HG03196 (cell line): Measurements from ENCODE around the gene CD6.

Experiments
- ATAC-seq: cut with Tn5 transposase; IDR thresholded peaks from one replicate; pipeline ENCODE4 v1.9.1; 2021; ENCODE audit not compliant: unreplicated experiment

CD6 gene

GRCh38 chr11:61007956-61008896 is 36.7 kb downstream of the CD6 start:
- no peak for ATAC-seq

GRCh38 chr11:61008971-61009370 is 37.5 kb downstream of the CD6 start:
- ATAC-seq: no peak

DNA sequence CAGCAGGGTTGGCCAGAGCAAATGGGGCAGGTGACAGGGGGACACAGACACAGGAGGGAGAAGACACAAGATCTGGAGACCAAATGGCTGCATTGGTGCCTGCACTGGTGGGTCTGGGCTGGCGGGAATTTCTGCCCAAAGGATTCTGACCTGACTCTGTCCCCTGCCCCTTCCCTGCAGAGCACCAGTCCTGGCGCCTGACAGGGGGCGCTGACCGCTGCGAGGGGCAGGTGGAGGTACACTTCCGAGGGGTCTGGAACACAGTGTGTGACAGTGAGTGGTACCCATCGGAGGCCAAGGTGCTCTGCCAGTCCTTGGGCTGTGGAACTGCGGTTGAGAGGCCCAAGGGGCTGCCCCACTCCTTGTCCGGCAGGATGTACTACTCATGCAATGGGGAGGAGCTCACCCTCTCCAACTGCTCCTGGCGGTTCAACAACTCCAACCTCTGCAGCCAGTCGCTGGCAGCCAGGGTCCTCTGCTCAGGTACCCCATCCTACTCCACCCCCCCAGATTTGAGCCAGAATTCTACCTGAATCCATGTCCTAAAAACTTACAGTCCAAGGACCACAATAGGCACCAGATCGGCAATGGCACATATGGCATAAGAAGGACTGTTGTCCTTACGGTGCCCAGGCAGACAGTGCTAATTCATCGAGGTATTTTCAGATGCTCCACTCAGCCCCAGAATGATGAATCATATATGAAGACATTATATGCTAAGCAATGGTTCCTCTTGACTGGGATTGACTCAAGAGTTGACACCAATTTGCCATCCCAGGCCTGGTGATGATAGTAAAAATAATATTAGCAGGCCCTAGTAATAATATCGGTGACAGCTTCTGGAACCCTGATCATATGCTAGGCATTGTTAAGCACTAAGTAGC is 38.2 kb downstream of the CD6 start:
- no peak for ATAC-seq

GRCh38 chr11:61010466-61011228 is 39.2 kb downstream of the CD6 start:
- no peak for ATAC-seq

DNA sequence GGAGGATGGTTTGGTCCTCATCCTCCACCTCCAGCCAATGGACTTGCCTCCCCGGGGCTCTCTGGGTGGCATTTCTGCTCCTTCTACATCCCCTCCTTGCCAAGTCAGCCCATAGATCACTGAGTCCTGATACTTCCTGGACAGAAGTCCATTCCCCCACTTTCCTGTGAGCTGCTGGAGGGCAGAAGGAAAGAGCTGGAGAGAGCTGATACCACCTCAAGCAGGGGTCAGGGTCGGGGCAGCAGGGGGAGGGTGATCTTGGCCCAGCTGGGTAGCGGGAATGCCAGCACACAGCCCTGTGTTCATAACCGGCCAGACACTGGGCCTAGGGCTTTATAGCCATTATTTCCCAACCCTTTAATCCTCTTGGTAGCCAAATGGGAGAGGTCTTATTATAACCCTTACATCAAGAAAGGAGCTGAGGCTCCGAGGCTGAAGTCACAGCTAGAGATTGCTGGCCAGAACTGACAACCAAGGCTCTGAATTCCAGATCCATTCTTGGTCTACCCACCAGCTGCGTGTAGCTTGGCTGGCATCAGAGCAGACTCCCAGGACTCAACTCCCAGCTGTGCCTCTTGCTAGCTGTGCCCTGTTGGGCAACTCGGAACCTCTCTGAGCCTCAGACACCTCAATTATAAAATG is 39.9 kb downstream of the CD6 start:
- ATAC-seq: no peak

DNA sequence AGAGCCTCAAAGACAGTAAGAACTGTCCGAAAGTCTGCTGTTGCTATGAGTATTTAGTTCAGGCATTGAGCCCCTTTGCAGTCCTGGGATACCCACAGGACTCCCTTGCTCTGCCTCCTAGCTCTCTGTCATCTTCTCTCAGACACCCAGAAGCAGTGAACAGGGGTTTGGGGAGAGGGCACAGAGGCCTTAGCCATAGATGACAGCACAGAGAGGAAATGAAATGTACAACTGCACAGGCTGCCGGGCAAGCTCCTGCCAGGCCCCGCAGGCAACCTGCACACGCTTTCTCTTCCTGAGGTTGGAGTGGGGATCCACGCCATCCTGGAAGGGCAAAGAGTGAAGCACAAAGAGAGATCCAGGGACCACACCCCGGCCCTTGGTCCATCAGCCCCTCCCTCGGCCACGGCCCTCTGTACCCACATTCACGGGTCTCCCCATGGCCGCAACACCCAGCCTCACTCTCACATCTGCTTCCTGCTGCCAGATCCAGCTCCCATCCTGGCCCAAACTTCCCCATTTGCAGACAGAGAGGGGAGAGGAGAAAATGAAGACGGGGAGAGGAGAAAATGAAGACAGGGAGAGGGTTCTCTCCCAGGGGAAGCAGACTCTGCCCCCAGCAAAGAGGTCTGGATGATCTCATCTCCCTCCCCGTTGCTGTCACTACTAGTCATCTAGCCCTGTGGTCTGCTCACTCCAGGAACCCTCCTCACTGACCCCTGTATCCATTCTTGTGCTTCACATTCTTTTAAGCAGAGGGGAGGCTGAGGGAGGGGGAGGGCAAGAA is 40.7 kb downstream of the CD6 start:
- no peak for ATAC-seq

GRCh38 chr11:61012737-61013215 is 41.3 kb downstream of the CD6 start:
- no peak for ATAC-seq

GRCh38 chr11:61018059-61018458 is 46.6 kb downstream of the CD6 start:
- ATAC-seq: no peak

DNA sequence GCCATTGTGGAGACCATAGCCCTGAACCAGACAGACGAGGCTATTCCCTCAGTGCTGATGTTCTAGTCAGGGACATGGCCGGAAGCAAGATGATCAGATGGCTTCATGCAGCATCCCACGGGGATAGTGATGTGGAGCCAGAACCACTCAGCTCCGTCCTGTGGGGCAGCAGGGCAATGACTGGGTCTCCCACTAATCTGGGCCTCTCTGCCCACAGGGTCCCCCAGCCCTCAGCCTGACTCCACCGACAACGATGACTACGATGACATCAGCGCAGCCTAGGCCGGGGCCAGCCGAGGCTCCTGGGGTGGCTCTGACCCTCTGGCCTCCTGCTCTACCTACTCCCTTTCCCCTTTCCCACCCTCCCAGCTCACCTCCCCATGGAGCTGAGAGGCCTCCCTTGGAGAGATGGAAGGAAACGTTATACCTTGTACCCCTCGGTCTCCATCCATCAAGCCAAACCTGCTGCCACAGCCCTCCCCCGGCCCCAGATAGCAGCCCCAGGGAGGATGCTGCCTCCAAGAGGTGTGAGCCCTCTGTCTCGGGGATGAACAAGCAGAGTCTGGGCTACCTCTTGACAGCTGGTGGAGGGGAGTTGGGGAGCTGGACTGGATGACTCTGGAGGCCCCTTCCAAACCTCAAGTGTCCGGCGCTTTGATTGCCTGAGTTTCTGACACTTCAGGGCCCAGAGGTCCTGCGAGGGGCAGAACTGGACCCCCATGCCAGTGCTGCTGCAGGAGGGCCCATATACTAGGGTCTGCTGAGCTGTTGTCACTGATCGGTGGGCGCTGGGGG is 47.8 kb downstream of the CD6 start:
- ATAC-seq: no peak

DNA sequence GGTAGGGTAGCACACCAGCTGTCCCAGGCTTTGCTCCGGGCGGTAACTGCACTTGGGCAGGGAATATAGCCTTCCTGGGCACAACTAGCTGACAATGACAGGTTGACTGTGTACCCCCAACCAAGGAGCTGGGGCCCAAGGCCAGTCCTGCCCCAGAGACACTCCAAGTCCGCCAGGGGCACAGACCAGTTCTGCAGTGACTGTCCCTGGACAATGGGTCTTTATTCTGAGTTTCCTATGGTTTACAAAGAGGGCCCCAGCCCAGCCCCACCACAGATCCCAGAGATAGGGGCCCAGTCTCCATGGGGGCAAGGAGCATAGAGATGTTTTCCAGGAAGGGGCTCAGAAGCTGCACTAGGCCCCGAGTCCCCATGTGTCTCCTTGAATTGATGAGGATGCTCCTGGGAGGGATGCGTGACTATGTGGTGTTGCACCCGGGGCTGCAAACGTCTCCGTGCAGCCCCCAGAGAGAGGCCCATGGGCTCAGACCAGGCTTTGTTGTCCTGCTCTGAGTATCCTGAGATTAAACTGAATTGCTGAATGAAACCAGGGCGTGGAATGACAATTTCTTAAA is 48.4 kb downstream of the CD6 start:
- no peak for ATAC-seq

- ATAC-seq: no peak
Observed at GRCh38 chr11:61020551-61021235, 49.2 kb downstream of the CD6 start.

DNA sequence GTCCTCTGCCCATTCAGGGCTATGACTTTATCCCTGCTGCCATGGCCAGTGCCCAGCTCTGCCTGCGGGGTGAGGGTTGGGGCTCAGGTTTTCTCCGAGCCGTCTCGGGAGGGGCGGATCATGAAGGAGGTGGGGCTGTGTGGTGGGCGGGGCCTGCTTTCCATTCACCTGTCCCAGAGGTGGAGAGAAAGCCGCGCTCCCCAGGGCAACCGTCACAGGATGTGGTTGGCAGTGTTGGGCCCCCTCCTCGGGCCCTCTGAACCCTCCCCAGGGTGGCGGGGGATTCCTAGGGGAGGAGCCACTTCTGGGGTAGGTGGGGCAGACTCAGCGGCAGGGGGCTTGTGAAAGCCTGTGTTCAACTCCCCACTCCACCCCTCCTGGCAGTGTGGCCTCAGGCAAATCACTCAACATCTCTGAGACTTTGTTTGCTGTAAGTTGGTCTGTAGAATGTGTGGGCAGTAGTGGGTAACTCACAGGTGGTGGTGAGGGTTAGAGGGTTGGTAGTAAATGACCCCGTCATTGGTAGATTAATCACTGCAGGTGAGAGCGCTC is 50.3 kb downstream of the CD6 start:
- no peak for ATAC-seq

- ATAC-seq: no peak
Observed at GRCh38 chr11:61022311-61023085, 51.0 kb downstream of the CD6 start.

DNA sequence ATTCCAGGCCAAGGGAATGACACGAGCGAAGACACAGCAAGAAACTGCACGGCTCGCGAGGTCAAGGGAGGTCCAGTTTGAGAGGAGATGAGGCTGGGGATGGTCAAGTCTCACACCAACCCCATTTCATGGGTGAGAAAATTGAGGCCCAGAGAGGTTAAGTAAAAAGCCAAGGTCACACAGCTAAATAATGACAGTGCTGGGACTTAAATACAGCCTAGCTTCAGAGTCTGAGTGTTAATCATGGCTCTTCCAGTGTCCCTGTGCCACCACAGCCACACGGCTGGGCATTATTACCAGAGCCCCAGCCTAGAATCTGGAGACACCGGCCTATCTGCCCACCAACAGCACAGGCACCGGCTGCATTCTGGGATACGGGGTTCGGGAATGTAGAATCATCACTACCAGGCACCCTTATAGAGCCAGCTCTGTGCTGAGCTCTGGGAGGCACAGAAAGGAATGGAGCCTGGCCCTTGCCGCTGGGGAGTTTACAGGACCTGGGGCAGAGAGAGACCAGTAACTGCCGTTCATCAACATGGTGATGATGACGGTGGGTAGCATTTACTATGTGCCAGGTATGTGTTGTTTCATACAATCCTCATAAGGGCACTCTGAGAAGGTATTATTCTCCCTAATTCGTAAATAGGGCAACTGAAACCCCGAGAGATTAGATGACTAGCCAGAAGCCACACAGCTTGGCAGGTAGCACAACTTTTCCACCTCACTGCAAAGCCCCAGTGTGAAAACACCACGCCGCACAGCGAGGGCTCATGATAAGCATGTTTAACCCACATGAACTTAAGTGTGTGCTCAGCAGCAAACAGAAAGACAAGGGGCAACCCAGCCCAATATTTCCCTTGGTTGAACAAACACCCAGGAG is 51.8 kb downstream of the CD6 start:
- ATAC-seq: no peak

- ATAC-seq: no peak
Observed at GRCh38 chr11:61023966-61024295, 52.5 kb downstream of the CD6 start.
